ENCODE results near the gene FFAR3. TPM values are rescaled to one million over a fixed set of nuclear protein-coding genes. Genes with fewer than 3 reads are reported as not detected.

The FFAR3 gene
- total RNA-seq: not detected in 2 replicates

GRCh38 chr19:35357867-35358573, at the start of gene FFAR3:
FFAR3 (plus strand) TSS chr19:35358460; CDS start chr19:35358891, 431 bp downstream.
- DNase-seq (ENCODE audit: low read depth in 2 of 2): peak; percentile 33 to 39

- no peak for DNase-seq (ENCODE audit: low read depth in 2 of 2)
Observed at GRCh38 chr19:35308910-35309309, 49.4 kb upstream of the FFAR3 start.

- no peak for DNase-seq (ENCODE audit: low read depth in 2 of 2)
Observed at GRCh38 chr19:35309481-35310279, 48.6 kb upstream of the FFAR3 start.

- DNase-seq (ENCODE audit: low read depth in 2 of 2): no peak
Observed at GRCh38 chr19:35310331-35310730, 47.9 kb upstream of the FFAR3 start.

- DNase-seq (ENCODE audit: low read depth in 2 of 2): no peak
Observed at GRCh38 chr19:35310811-35311465, 47.3 kb upstream of the FFAR3 start.

- no peak for DNase-seq (ENCODE audit: low read depth in 2 of 2)
Observed at GRCh38 chr19:35311901-35312665, 46.2 kb upstream of the FFAR3 start.

GRCh38 chr19:35313587-35313986, 44.7 kb upstream of the FFAR3 start:
- no peak for DNase-seq (ENCODE audit: low read depth in 2 of 2)

GRCh38 chr19:35314031-35314430, 44.2 kb upstream of the FFAR3 start:
- no peak for DNase-seq (ENCODE audit: low read depth in 2 of 2)

GRCh38 chr19:35314858-35315470, 43.3 kb upstream of the FFAR3 start:
- no peak for DNase-seq (ENCODE audit: low read depth in 2 of 2)

GRCh38 chr19:35315883-35316282, 42.4 kb upstream of the FFAR3 start:
- DNase-seq (ENCODE audit: low read depth in 2 of 2): no peak

GRCh38 chr19:35316560-35316959, 41.7 kb upstream of the FFAR3 start:
- DNase-seq (ENCODE audit: low read depth in 2 of 2): no peak

- no peak for DNase-seq (ENCODE audit: low read depth in 2 of 2)
Observed at GRCh38 chr19:35317464-35318043, 40.7 kb upstream of the FFAR3 start.

GRCh38 chr19:35318679-35319448, 39.4 kb upstream of the FFAR3 start:
- DNase-seq (ENCODE audit: low read depth in 2 of 2): peak; percentile 90 to 98

GRCh38 chr19:35320065-35320713, 38.1 kb upstream of the FFAR3 start:
- no peak for DNase-seq (ENCODE audit: low read depth in 2 of 2)

GRCh38 chr19:35321291-35321690, 37.0 kb upstream of the FFAR3 start:
- no peak for DNase-seq (ENCODE audit: low read depth in 2 of 2)

- no peak for DNase-seq (ENCODE audit: low read depth in 2 of 2)
Observed at GRCh38 chr19:35322014-35322413, 36.2 kb upstream of the FFAR3 start.

- DNase-seq (ENCODE audit: low read depth in 2 of 2): no peak
Observed at GRCh38 chr19:35327642-35328041, 30.6 kb upstream of the FFAR3 start.

- no peak for DNase-seq (ENCODE audit: low read depth in 2 of 2)
Observed at GRCh38 chr19:35328851-35329285, 29.4 kb upstream of the FFAR3 start, which contains the start of gene CD22. CD22 (plus strand) TSS chr19:35329187; CDS start chr19:35332041, 2,854 bp downstream.

- no peak for DNase-seq (ENCODE audit: low read depth in 2 of 2)
Observed at GRCh38 chr19:35329323-35329722, 28.9 kb upstream of the FFAR3 start.

All from dermis microvascular lymphatic vessel endothelial cell (primary cell).